Endothelial cell of umbilical vein (primary cell): ENCODE data around the gene STK40. TPM values are rescaled to one million over a fixed set of nuclear protein-coding genes. Genes with fewer than 3 reads are reported as not detected.

Experiments used
- BruUV-seq: library from RNA; stranded (reverse); fragments of 400-500 nt; replicated peaks from 2 replicates; lab custom pipeline; 2021; lab: Mats Ljungman, UMichigan
- CTCF ChIA-PET: fragments of 300-600, 350-600 bp; sonication (Branson Sonifier 250); formaldehyde crosslinking; loops from one replicate; lab custom pipeline; 2021; ENCODE audit warnings: antibody characterized with exemption, inconsistent platforms; lab: Charles Lee
- POLR2A ChIA-PET: fragments of 300-600, 350-600 bp; sonication (Branson Sonifier 250); formaldehyde crosslinking; loops from one replicate; lab custom pipeline; 2021; ENCODE audit warnings: antibody characterized with exemption, inconsistent platforms; lab: Charles Lee
- DNase-seq: peaks from one replicate; pipeline ENCODE4 v3.0.0-alpha.2; 2011; ENCODE audit warnings: low read depth, low spot score
- FAIRE-seq: peaks from 2 replicates; lab custom pipeline; 2011; peaks lifted over from hg19 to GRCh38; lab: Jason Lieb, UNC
- H2AFZ ChIP-seq: 2 replicates; pipeline ENCODE4 v1.6.0; 2012; ENCODE audit warnings: low read depth, low read length, control low read depth, inconsistent platforms
- H3K27ac ChIP-seq: 2 replicates; pipeline ENCODE4 v1.5.1; 2011; ENCODE audit warnings: low read depth, mild to moderate bottlenecking, control low read depth, low read length, moderate library complexity; ENCODE audit not compliant: insufficient read depth
- H3K27me3 ChIP-seq, 2 experiments: 2 replicates each; pipeline versions ENCODE4 v1.6.0 to v1.6.1; 2011; ENCODE audit warnings: low read length in 2 of 2, mixed read lengths in 1 of 2; ENCODE audit not compliant: control insufficient read depth in 2 of 2, insufficient read depth in 2 of 2
- H3K36me3 ChIP-seq, 2 experiments: 2 replicates in 1 of 2; 3 replicates in 1 of 2; pipeline ENCODE4 v1.5.1; 2011; ENCODE audit warnings: low read length in 2 of 2, mild to moderate bottlenecking in 1 of 2, moderate library complexity in 1 of 2; ENCODE audit not compliant: control insufficient read depth in 2 of 2, insufficient read depth in 2 of 2; ENCODE audit errors: extremely low read depth in 1 of 2
- H3K4me1 ChIP-seq: 3 replicates; pipeline ENCODE4 v1.5.1; 2011; ENCODE audit warnings: mild to moderate bottlenecking, low read length; ENCODE audit not compliant: control insufficient read depth, insufficient read depth; ENCODE audit errors: extremely low read depth
- H3K4me2 ChIP-seq: 2 replicates; pipeline ENCODE4 v1.6.1; 2011; ENCODE audit warnings: low read length, control low read depth, mixed read lengths; ENCODE audit not compliant: insufficient read depth
- H3K4me3 ChIP-seq, 3 experiments: fragments of 200-600 bp in 1 of 3; sonication (generic), shearing (Covaris generic) in 1 of 3; replicated peaks in 1 of 3; 2 replicates each; pipeline ENCODE4 v1.5.1; 2011 to 2016; ENCODE audit warnings: control low read depth in 3 of 3, low read length in 3 of 3, mild to moderate bottlenecking in 2 of 3, inconsistent platforms in 1 of 3, low read depth in 1 of 3, moderate library complexity in 1 of 3; ENCODE audit not compliant: insufficient read depth in 1 of 3
- H3K79me2 ChIP-seq: 2 replicates; pipeline ENCODE4 v1.6.0; 2012; ENCODE audit warnings: low read length, inconsistent platforms; ENCODE audit not compliant: control insufficient read depth, insufficient read depth
- H3K9ac ChIP-seq: replicated peaks from 2 replicates; pipeline ENCODE3; 2011; ENCODE audit warnings: low read length, control low read depth; ENCODE audit not compliant: insufficient read depth; ENCODE audit errors: extremely low read depth
- H3K9me1 ChIP-seq: replicated peaks from 3 replicates; pipeline ENCODE4 v1.6.0; 2011; ENCODE audit warnings: mild to moderate bottlenecking, low read length; ENCODE audit not compliant: control insufficient read depth, insufficient read depth; ENCODE audit errors: extremely low read depth
- H3K9me3 ChIP-seq: replicated peaks from 2 replicates; pipeline ENCODE4 v1.5.1; 2012; ENCODE audit warnings: low read length, inconsistent platforms; ENCODE audit not compliant: control insufficient read depth, insufficient read depth
- H4K20me1 ChIP-seq: replicated peaks from 2 replicates; pipeline ENCODE3; 2011; ENCODE audit warnings: mild to moderate bottlenecking, low read length; ENCODE audit not compliant: control insufficient read depth, insufficient read depth; ENCODE audit errors: extremely low read depth
- EZH2 ChIP-seq: IDR thresholded peaks from 2 replicates; pipeline ENCODE4 v1.6.1; 2012; ENCODE audit warnings: borderline replicate concordance, low read depth, mild to moderate bottlenecking, moderate library complexity, low read length, inconsistent platforms; ENCODE audit not compliant: severe bottlenecking
- FOS ChIP-seq: IDR thresholded peaks from 2 replicates; pipeline ENCODE4 v1.6.1; 2011; ENCODE audit warnings: mild to moderate bottlenecking, low read length, moderate library complexity, borderline replicate concordance; ENCODE audit not compliant: insufficient read depth
- GATA2 ChIP-seq: IDR thresholded peaks from 2 replicates; pipeline ENCODE4 v1.7.0; 2011; ENCODE audit warnings: low read depth, mild to moderate bottlenecking, moderate library complexity, mixed read lengths, low read length; ENCODE audit not compliant: insufficient read length, insufficient read depth
- JUN ChIP-seq: IDR thresholded peaks from 2 replicates; pipeline ENCODE4 v1.6.1; 2011; ENCODE audit warnings: borderline replicate concordance, low read depth; ENCODE audit not compliant: insufficient read length, insufficient read depth
- MYC ChIP-seq: IDR thresholded peaks from one replicate; pipeline ENCODE4 v1.6.1; 2011; ENCODE audit warnings: mild to moderate bottlenecking, low read depth, low read length
- POLR2A ChIP-seq: IDR thresholded peaks from 2 replicates; pipeline ENCODE4 v1.6.1; 2012; ENCODE audit warnings: low read depth, mild to moderate bottlenecking, control low read depth, low read length
- POLR2AphosphoS5 ChIP-seq: IDR thresholded peaks from 2 replicates; pipeline ENCODE4 v1.6.1; 2012; ENCODE audit warnings: low read depth, mild to moderate bottlenecking, control low read depth, low read length, moderate library complexity; ENCODE audit not compliant: insufficient read depth
- dilution Hi-C: fragments of 300-500 bp; cut with MboI; formaldehyde crosslinking; loops from one replicate; pipeline ENCODE4 v1.15.0; 2019; ENCODE audit warnings: low sequenced_read_pairs; ENCODE audit not compliant: extremely low pct_ligation_motif_present
- intact Hi-C: fragments of 100-400 bp; cut with micrococcal nuclease; formaldehyde crosslinking; loops from one replicate; pipeline ENCODE4 v1.10.0; 2022
- polyA plus RNA-seq, 4 experiments: library from polyadenylated mRNA; depleted of rRNA in 3 of 4; stranded (reverse) in 3 of 4; unstranded in 1 of 4; fragments of >200 nt; gene quantifications; 2 replicates each; pipeline versions ENCODE4 v1.2.1 to v1.2.3, GENCODE V29; 2011 to 2012; ENCODE audit warnings: missing spikeins in 1 of 4
- total RNA-seq: library from RNA; stranded (reverse); gene quantifications from 2 replicates; pipeline ENCODE4 v1.2.3, GENCODE V29; 2021
- TF ChIP-seq, protein P1 (sequence below), 2 donors: IDR thresholded peaks; 1 replicate in 1 of 2; 2 replicates in 1 of 2; pipeline ENCODE4 v1.5.1; 2011; ENCODE audit warnings: low read length in 2 of 2, mild to moderate bottlenecking in 2 of 2, moderate library complexity in 2 of 2, control low read depth in 1 of 2, inconsistent platforms in 1 of 2, low read depth in 1 of 2; ENCODE audit not compliant: insufficient read depth in 1 of 2; ENCODE audit errors: extremely low read depth in 1 of 2
- TF ChIP-seq, protein P2 (sequence below): IDR thresholded peaks from 2 replicates; pipeline ENCODE4 v1.6.1; 2011; ENCODE audit not compliant: insufficient read depth, insufficient read length

Gene STK40
- total and polyA plus RNA-seq, 2 donors (not counting 3 experiments of a cell fraction or from before 2014, with no cell fraction given), result 20.8 to 36.8 TPM

DNA sequence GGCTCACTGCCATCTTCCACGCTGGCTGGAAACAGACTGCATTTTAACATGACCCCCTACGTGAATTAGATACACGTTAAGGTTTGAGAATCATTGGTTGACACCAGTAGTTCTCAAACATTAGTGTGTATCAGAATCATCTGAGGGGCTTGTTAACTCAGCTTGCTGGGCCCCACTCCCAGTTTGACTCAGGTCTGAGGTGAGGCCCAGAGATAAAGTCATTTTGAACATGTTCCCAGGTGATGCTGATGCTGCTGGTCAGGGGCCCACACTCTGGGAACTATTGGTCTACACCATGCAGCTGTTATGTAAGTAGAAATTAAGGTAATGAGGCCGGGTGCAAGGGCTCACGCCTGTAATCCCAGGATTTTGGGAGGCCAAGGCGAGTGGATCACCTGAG, 10.6 kb upstream of the STK40 start:
- Histone ChIP-seq H3K27me3 (no peaks in the 10 kb centered on the region), H3K4me1 (peaks cover 3% of the 10 kb centered on the region), H3K4me3 (no peak overlapping the region), H3K79me2 (peaks cover 8% of the 10 kb centered on the region), H3K4me2 (no peak overlapping the region), H4K20me1 (no peaks in the 10 kb centered on the region), H3K9me3 (no peaks in the 10 kb centered on the region), H3K27ac (no peak overlapping the region), H3K9me1 (no peaks in the 10 kb centered on the region), H3K9ac (no peak overlapping the region), H3K36me3 (peaks cover 0 to 11% of the 10 kb centered on the region in 2 experiments), H2AFZ (no peak overlapping the region)
- CTCF ChIA-PET, result interaction anchor here (2.2 to 2.4 kb wide), 2 partner anchors 10 to 54 kb away, joined by 12 to 19 read pairs; partner anchors contain the start of gene STK40
- no TSS peak for BruUV-seq
- POLR2A ChIA-PET, result interaction anchor here (2.0 kb wide), 1 partner anchor 10 kb away, joined by 12 read pairs; no protein-coding TSS in a partner anchor
- intact Hi-C loops, result no loop called here
- TF ChIP-seq GATA2 (no peak), FOS (no peak), MYC (no peak), POLR2AphosphoS5 (no peak), POLR2A (no peak), EZH2 (no peak), JUN (no peak)
- TF ChIP-seq, protein P1, sequence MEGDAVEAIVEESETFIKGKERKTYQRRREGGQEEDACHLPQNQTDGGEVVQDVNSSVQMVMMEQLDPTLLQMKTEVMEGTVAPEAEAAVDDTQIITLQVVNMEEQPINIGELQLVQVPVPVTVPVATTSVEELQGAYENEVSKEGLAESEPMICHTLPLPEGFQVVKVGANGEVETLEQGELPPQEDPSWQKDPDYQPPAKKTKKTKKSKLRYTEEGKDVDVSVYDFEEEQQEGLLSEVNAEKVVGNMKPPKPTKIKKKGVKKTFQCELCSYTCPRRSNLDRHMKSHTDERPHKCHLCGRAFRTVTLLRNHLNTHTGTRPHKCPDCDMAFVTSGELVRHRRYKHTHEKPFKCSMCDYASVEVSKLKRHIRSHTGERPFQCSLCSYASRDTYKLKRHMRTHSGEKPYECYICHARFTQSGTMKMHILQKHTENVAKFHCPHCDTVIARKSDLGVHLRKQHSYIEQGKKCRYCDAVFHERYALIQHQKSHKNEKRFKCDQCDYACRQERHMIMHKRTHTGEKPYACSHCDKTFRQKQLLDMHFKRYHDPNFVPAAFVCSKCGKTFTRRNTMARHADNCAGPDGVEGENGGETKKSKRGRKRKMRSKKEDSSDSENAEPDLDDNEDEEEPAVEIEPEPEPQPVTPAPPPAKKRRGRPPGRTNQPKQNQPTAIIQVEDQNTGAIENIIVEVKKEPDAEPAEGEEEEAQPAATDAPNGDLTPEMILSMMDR (IDR thresholded peaks at IDR 0.05; ENCODE audit: extremely low read depth in 1 of 2, insufficient read depth in 1 of 2, low read depth in 1 of 2, low read length in 2 of 2), result no peak
- TF ChIP-seq, protein P2, sequence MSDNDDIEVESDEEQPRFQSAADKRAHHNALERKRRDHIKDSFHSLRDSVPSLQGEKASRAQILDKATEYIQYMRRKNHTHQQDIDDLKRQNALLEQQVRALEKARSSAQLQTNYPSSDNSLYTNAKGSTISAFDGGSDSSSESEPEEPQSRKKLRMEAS, result no peak
- dilution Hi-C loops, result no loop called here
- no peak for DNase-seq
- no peak for FAIRE-seq
